CD4-positive, alpha-beta T cell treated with Interleukin-4 for 1 hour (primary cell): ENCODE measurements around the gene GTPBP2.

Experiments used
- DNase-seq, 2 donors: peaks; one replicate each; pipeline ENCODE4 v3.0.0-alpha.2; 2020 to 2022

Gene GTPBP2

GRCh38 chr6:43575105-43575771, 53.8 kb downstream of the GTPBP2 start:
- no peak for DNase-seq

- DNase-seq, result no peak
Observed at GRCh38 chr6:43572015-43572414, 57.0 kb downstream of the GTPBP2 start.

GRCh38 chr6:43570876-43571441, 58.1 kb downstream of the GTPBP2 start:
- no peak for DNase-seq
